Muscle of leg (tissue), 11 donors: ENCODE data around the gene OLAH. TPM values are rescaled to one million over a fixed set of nuclear protein-coding genes. Genes with fewer than 3 reads are reported as not detected.

Source experiments
- DNase-seq: peaks from one replicate; pipeline ENCODE4 v3.0.0; 2013
- H3K27ac ChIP-seq: one replicate; pipeline ENCODE4 v1.5.1; 2013; ENCODE audit warnings: mild to moderate bottlenecking, low read length, control low read depth
- H3K27me3 ChIP-seq: one replicate; pipeline ENCODE4 v1.6.1; 2013; ENCODE audit warnings: low read length; ENCODE audit not compliant: control insufficient read depth, insufficient read depth
- H3K36me3 ChIP-seq: one replicate; pipeline ENCODE4 v1.6.1; 2013; ENCODE audit warnings: low read length; ENCODE audit not compliant: control insufficient read depth, insufficient read depth
- H3K4me1 ChIP-seq: one replicate; pipeline ENCODE4 v1.6.1; 2013; ENCODE audit warnings: low read length; ENCODE audit not compliant: control insufficient read depth, insufficient read depth
- H3K4me3 ChIP-seq: one replicate; pipeline ENCODE4 v1.5.1; 2013; ENCODE audit warnings: low read length, control low read depth
- H3K9me3 ChIP-seq: replicated peaks from 2 replicates; pipeline ENCODE4 v1.6.1; 2013; ENCODE audit warnings: low read depth, low read length; ENCODE audit not compliant: control insufficient read depth
- WGBS: methylation state at CpG from one replicate; pipeline ENCODE4 v1.1.5; 2013; ENCODE audit warnings: missing lambda C conversion rate; ENCODE audit not compliant: insufficient coverage; 5-methylcytosine and 5-hydroxymethylcytosine counted together
- polyA plus RNA-seq, 8 donors: library from polyadenylated mRNA; unstranded; fragments of 120-200 nt; gene quantifications; one replicate each; pipeline versions ENCODE4 v1.2.1 to v1.2.3, GENCODE V29; 2013; ENCODE audit warnings: inconsistent platforms in 1 of 8, low replicate concordance in 1 of 8; ENCODE audit not compliant: insufficient read length in 8 of 8, insufficient read depth in 1 of 8
- total RNA-seq: library from RNA; stranded (reverse); fragments of 120-200 nt; gene quantifications from one replicate; pipeline ENCODE4 v1.2.4, GENCODE V29; 2013

The OLAH gene
- total and polyA plus RNA-seq, 9 donors: 0.08 to 0.19 (median 0.13) TPM; not detected in 5

GRCh38 chr10:15092855-15093408 is 49.2 kb downstream of the OLAH start:
- H3K36me3 ChIP-seq: no peaks in the 10 kb centered on the region
- 85% methylated on average over 9 of the region's 16 CpGs for WGBS
- peaks cover 9% of the 10 kb centered on the region for H3K4me1 ChIP-seq
- no peak overlapping the region for H3K4me3 ChIP-seq
- H3K9me3 ChIP-seq: no peaks in the 10 kb centered on the region
- H3K27me3 ChIP-seq: peaks cover 2% of the 10 kb centered on the region
- H3K27ac ChIP-seq: no peak overlapping the region
- no peak for DNase-seq

- no peaks in the 10 kb centered on the region for H3K9me3 ChIP-seq
- H3K4me1 ChIP-seq: peaks cover 13% of the 10 kb centered on the region
- peaks cover 7% of the 10 kb centered on the region for H3K36me3 ChIP-seq
- H3K27ac ChIP-seq: peak overlapping the region; percentile 99
- H3K4me3 ChIP-seq: peak overlapping the region; percentile 84
- no peaks in the 10 kb centered on the region for H3K27me3 ChIP-seq
- DNase-seq: no peak
- 0% methylated on average over 8 of the region's 11 CpGs for WGBS
Measured at GRCh38 chr10:15096661-15097010, 52.9 kb downstream of the OLAH start.

- Histone ChIP-seq H3K4me3 (peak within 1 kb of the TSS; percentile 84), H3K27ac (peak within 1 kb of the TSS; percentile 99), H3K36me3 (peaks cover 11% of the 10 kb centered on the region), H3K4me1 (peaks cover 13% of the 10 kb centered on the region), H3K27me3 (no peaks in the 10 kb centered on the region), H3K9me3 (no peaks in the 10 kb centered on the region)
- WGBS: under 1% methylated on average over 81 of the region's 84 CpGs
- DNase-seq: peak; percentile 97
Measured at GRCh38 chr10:15097011-15097812, 53.5 kb downstream of the OLAH start, which contains the start of gene RPP38. RPP38 (plus strand) TSS chr10:15097355; CDS start chr10:15103315, 5,960 bp downstream.

- WGBS: no CpG with 5 or more reads among the region's 4 CpGs
- peaks cover 13% of the 10 kb centered on the region for H3K4me1 ChIP-seq
- no peaks in the 10 kb centered on the region for H3K9me3 ChIP-seq
- H3K27me3 ChIP-seq: no peaks in the 10 kb centered on the region
- no peak overlapping the region for H3K4me3 ChIP-seq
- DNase-seq: no peak
- H3K36me3 ChIP-seq: peaks cover 29% of the 10 kb centered on the region
- no peak overlapping the region for H3K27ac ChIP-seq
Measured at GRCh38 chr10:15099886-15100285, 56.1 kb downstream of the OLAH start.

- Histone ChIP-seq H3K9me3 (no peaks in the 10 kb centered on the region), H3K27ac (no peak overlapping the region), H3K4me1 (peaks cover 9% of the 10 kb centered on the region), H3K36me3 (peaks cover 48% of the 10 kb centered on the region), H3K4me3 (no peak overlapping the region), H3K27me3 (no peaks in the 10 kb centered on the region)
- WGBS: 66% methylated on average over 9 of the region's 9 CpGs
- DNase-seq: no peak
Measured at GRCh38 chr10:15103513-15103912, 59.8 kb downstream of the OLAH start.

GRCh38 chr10:15106352-15107013 is 62.7 kb downstream of the OLAH start:
- Histone ChIP-seq H3K4me3 (no peak overlapping the region), H3K27ac (no peak overlapping the region), H3K4me1 (peaks cover 3% of the 10 kb centered on the region), H3K36me3 (peaks cover 52% of the 10 kb centered on the region), H3K27me3 (no peaks in the 10 kb centered on the region), H3K9me3 (no peaks in the 10 kb centered on the region)
- DNase-seq: peak; percentile 72
- WGBS: 96% methylated on average over 4 of the region's 8 CpGs

- H3K27me3 ChIP-seq: no peaks in the 10 kb centered on the region
- 84% methylated on average over 10 of the region's 13 CpGs for WGBS
- DNase-seq: no peak
- no peaks in the 10 kb centered on the region for H3K4me1 ChIP-seq
- no peak overlapping the region for H3K27ac ChIP-seq
- peaks cover 29% of the 10 kb centered on the region for H3K36me3 ChIP-seq
- peaks cover 6% of the 10 kb centered on the region for H3K9me3 ChIP-seq
- H3K4me3 ChIP-seq: no peak overlapping the region
Measured at GRCh38 chr10:15112657-15113056, 68.9 kb downstream of the OLAH start.

GRCh38 chr10:15113766-15114165 is 70.0 kb downstream of the OLAH start:
- peaks cover 6% of the 10 kb centered on the region for H3K9me3 ChIP-seq
- DNase-seq: no peak
- WGBS: no CpG with 5 or more reads among the region's 4 CpGs
- H3K27ac ChIP-seq: no peak overlapping the region
- no peaks in the 10 kb centered on the region for H3K4me1 ChIP-seq
- no peak overlapping the region for H3K4me3 ChIP-seq
- no peaks in the 10 kb centered on the region for H3K27me3 ChIP-seq
- H3K36me3 ChIP-seq: peaks cover 31% of the 10 kb centered on the region

- H3K4me1 ChIP-seq: no peaks in the 10 kb centered on the region
- H3K27me3 ChIP-seq: no peaks in the 10 kb centered on the region
- WGBS: no CpG with 5 or more reads among the region's 5 CpGs
- H3K36me3 ChIP-seq: peaks cover 35% of the 10 kb centered on the region
- H3K4me3 ChIP-seq: no peak overlapping the region
- H3K9me3 ChIP-seq: peaks cover 6% of the 10 kb centered on the region
- H3K27ac ChIP-seq: no peak overlapping the region
- no peak for DNase-seq
Measured at GRCh38 chr10:15116225-15116624, 72.5 kb downstream of the OLAH start.

- no peaks in the 10 kb centered on the region for H3K4me1 ChIP-seq
- peaks cover 31% of the 10 kb centered on the region for H3K36me3 ChIP-seq
- H3K27ac ChIP-seq: no peak overlapping the region
- H3K27me3 ChIP-seq: no peaks in the 10 kb centered on the region
- H3K9me3 ChIP-seq: peaks cover 6% of the 10 kb centered on the region
- WGBS: no CpG with 5 or more reads among the region's 1 CpG
- no peak for DNase-seq
- no peak overlapping the region for H3K4me3 ChIP-seq
Measured at GRCh38 chr10:15118615-15119014, 74.9 kb downstream of the OLAH start.
